A549 treated with GW870086 at 1 μM for 4 hours (cell line): ENCODE results near the gene OCA2. TPM values are rescaled to one million over a fixed set of nuclear protein-coding genes. Genes with fewer than 3 reads are reported as not detected.

Source experiments
- total RNA-seq: library from RNA; stranded (reverse); fragments of 200-300 nt; extraction: Qiagen RNA extraction; gene quantifications from 5 replicates; pipeline ENCODE4 v1.2.3, GENCODE V29; 2022; ENCODE audit warnings: low read depth

OCA2 gene
- 0.18 to 0.63 TPM (median 0.23 TPM) in 5 replicates for total RNA-seq

GRCh38 chr15:28098766-28099554 lies at the start of gene OCA2:
TSS of gene OCA2 (minus strand) at chr15:28099315. CDS start at chr15:28081874, 17,441 bp downstream.

Other genes starting within 250 kb of the OCA2 start
- gene HERC2, start 222.9 kb upstream of the OCA2 start, total RNA-seq = 36.4 to 49.9 TPM (median 47.1 TPM) in 5 replicates